Activated CD4-positive, alpha-beta T cell treated with anti-CD3 and anti-CD28 coated beads for 48 hours (primary cell): ENCODE results near the gene ALAS1.
"Not testable (repeated sequence)": the region's sequence is repeated elsewhere in the genome, so short reads cannot be mapped to it uniquely, and the experiment has no call there.

Experiments used
- DNase-seq: peaks from one replicate; pipeline ENCODE4 v3.0.0-alpha.2; 2020

ALAS1 gene

GRCh38 chr3:52177701-52178042 lies 20.3 kb upstream of the ALAS1 start:
- DNase-seq, result no peak

GRCh38 chr3:52178126-52178525 lies 19.8 kb upstream of the ALAS1 start:
- DNase-seq, result not testable (repeated sequence)

DNA sequence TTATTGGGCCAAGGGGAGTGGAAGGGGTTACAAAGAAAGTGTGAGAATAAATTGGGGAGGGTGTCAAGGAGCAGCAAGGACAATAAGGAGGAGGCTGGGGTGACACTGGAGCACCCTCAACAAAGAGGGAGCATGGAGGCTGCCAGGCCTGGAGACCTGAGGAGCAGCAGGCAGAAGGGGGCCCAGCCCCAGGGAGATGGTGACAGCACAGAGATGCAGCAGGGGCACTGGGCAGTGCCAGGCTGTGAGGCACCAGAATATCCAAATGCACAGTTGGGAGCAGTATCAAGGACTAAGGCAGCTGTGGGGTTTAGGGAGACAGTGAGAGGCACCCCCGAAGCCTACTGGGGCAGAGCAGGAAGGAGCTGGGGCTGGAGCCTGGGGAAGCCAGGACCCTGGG lies 19.4 kb upstream of the ALAS1 start:
- no peak for DNase-seq

GRCh38 chr3:52181543-52181942 lies 16.4 kb upstream of the ALAS1 start:
- DNase-seq, result no peak

GRCh38 chr3:52182196-52182595 lies 15.8 kb upstream of the ALAS1 start:
- no peak for DNase-seq

DNA sequence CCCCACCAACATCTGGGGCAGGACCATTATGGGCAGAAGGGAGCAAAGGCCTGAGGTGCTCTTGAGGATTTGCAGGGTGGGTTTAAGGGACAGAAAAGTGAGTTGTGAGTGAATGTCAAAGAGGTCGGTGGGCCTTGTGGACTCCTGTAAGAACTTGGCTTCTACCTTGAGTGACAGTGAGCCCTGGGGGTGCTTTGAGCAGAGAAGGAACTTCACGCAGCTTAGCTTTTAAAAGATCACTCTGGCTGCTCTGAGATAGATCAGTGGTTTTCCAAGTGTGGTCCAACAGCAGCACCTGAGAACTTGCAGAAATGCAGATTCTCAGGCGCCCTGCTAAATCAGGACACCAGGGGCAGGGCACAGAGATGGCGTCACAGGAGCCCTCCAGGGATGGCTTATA lies 15.3 kb upstream of the ALAS1 start:
- no peak for DNase-seq

DNA sequence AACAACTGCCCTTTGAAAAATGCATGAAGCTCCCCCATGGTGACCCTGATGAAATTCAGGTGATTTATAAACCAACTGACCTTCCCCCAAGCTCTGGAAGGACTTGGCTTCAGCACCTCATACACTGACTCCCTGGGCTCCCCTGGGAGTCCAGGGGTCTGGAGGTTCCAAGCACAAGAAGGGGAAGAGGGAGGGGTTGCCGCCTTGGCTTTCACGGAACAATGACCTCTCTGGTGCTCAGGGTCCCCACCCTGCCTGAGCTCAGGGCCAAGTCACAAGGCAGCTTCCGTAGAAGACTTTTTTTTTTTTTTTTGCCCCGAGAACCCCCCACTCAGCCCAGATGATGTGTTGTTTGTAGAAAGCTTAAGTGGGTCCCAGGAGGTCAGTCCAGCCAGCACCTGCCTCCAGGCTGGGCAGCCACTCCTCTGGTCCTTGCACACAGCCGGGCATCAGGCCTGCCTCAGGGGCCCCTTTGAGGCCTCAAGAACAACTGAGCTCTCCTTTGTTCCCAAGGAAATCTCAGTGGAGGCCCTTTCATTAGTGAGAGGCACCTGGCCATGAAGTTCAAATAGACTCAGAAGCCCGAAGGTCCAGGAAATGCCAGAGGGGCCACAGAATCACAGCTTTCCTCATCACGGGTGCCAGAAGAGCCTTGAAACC lies 14.0 kb upstream of the ALAS1 start:
- no peak for DNase-seq

DNA sequence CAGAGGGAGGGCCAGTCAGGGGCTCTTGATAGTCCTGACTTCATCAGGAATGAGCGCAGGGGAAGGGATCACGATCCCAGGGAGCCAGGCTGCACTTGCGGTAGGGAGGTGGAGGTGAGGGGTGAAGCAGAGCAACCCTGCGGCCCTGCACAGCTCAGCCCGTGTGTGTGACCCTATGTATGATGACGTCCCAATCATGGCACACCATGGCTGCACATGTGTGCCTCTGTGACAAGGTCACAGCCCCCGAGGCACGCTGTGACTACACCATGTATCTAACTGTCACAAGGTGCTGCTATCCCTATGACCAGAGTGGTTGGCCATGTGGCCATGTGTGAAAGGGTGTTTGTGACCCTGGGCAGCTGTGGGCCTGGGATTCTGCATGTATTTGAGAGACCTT lies 13.3 kb upstream of the ALAS1 start:
- no peak for DNase-seq

- DNase-seq, result no peak
These were observed 12.6 kb upstream of the ALAS1 start for GRCh38 chr3:52185311-52185710.

DNA sequence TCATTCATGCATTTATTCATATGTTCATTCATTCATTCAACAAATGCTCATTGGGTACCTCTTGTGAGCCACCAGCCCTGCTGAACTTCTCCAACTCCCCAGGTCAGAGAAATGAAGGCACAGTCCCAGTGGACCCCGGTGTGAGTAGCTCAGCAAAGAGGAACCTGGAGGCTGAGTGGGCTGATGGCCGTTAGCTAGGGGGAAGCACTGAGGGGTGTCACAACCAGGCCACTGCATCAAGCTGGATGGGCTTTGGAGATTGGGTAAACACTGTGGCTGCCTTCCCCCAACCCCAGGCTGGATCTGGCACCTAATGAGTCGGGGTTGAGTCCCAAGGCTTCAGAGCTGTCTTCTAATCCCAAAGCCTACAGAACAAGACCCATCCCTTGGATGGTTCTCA lies 12.1 kb upstream of the ALAS1 start:
- no peak for DNase-seq

- DNase-seq, result no peak
These were observed 11.2 kb upstream of the ALAS1 start for GRCh38 chr3:52186729-52187128.

DNA sequence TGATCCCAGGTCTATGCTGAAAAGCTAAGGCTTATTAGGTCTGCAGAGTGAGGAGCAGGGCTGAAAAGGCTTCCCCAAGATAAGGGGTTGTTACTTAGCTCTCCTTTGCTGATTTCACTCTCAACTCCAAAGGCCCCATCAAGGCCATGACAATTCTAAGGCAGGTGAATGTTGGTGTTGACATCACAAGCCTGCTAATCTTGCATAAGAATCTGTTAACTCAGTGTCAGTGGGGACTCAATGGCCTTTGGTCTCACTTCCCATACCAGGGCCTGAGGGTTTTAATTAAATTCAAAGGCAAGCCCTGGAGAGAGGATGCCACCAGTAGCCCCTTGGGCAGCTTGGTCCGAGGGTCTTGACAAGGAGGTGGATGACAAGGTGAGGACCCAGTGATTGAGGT lies 9.4 kb upstream of the ALAS1 start:
- no peak for DNase-seq

DNA sequence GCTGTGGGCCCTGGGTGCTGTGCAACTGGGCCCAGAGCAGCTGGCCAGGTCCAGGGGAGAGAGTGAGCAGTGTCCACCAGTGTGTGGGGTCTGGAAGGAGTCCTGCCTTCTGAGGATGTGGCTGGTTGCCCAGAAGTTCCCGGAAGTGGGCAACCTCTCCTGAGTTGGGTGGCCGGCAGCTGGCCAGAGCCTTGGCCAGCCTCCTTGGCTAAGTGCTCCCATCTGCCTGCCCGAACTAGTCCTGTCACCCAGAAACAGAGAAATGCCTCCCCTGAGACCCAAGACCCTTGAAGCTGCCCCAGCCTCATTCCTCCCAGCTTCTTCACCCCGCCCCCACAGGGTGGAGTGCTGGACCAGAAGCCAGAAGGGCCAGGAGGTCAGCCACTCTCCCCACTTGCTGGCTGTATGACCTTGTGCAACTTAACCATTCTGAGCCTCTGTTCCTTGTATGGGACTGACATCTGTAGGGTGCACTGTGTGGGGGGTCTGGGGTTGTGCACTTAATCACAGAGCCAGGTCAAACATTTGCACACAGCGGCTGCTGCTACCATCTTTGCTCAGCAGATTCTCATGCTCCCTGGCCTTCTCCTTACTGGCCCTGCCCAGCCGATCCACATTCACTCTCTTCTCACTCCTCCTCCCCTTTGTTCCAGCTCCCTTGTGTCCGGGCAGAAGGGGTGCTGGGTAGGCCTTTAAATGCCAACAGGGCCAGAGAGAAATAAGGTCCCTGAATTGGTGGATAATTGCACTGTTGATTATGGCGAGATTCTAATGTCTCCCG lies 7.5 kb upstream of the ALAS1 start:
- DNase-seq, result no peak

- no peak for DNase-seq
These were observed 6.3 kb upstream of the ALAS1 start for GRCh38 chr3:52191663-52192062.

GRCh38 chr3:52193065-52193464 lies 4.9 kb upstream of the ALAS1 start:
- no peak for DNase-seq

DNA sequence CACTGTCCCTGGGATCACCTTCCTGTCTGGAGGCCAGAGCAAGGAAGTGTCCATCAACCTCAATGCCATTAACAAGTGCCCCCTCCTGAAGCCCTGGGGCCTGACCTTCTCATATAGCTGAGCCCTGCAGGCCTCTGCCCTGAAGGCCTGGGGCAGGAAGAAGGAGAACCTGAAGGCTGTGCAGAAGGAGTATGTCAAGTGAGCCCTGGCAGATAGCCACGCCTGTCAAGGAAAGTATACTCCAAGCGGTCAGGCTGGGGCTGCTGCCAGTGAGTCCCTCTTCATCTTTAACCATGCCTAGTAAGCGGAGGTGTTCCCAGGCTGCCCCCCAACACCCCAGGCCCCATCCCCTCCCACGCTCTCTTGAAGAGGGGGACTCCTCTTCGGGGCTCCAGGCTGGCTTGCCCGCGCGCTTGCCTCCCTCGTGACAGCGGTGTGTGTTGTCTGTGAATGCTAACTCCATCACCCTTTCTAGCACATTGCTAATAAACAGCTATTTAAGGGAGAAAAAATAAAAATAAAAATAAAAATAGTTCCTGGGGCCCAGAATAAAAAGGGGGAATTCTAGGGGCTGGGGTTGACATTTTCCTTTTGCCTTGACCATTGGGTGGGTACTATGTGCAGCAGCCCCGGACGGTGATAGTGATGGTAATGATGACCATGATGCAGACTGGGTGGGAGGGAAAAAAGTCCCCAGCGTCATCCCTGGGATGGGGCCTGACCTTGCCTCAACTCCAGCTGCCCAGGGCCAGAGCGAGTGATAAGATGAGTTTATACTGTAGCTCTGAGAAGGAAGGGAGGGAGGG lies 3.3 kb upstream of the ALAS1 start:
- no peak for DNase-seq

DNA sequence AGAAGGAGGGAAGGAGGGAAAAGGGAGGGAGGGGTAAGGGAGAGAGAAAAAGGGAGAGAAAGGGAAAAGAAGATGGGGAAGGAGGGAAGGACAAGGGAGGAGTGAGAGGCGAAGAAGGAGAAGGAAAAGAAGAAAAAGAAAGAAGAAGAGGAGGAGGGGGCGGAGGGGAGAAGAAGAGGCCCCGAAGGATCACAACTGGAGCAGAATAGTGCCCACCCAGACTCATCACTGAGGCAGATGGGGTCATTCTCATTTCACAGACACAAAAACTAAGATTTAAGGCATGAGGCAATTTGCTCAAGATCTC lies 2.7 kb upstream of the ALAS1 start:
- no peak for DNase-seq

DNA sequence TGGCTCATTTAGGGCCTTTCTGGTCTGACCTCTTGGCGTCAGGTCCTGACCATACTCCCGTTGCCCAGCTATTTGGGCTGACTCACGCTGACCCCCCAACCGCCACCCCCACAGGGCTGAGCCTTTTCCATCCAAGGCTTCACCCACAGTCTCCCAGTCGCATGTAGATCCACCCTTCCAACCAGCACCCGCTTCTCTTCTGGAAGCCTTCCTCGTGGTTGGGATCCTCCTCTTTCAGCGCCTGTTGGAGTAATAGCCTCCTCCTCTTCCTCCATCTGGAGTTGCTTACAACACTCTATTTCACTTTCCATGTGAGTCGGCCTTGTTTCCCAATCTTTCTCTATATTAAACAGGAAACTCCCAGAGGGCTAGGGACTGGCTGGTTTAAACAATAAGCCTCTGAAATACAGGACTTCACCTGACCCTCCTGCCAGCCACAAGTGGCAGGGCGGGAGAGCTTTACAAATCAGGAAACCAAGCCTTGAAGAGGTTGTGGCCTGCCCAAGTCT lies 2.1 kb upstream of the ALAS1 start:
- DNase-seq, result no peak

DNA sequence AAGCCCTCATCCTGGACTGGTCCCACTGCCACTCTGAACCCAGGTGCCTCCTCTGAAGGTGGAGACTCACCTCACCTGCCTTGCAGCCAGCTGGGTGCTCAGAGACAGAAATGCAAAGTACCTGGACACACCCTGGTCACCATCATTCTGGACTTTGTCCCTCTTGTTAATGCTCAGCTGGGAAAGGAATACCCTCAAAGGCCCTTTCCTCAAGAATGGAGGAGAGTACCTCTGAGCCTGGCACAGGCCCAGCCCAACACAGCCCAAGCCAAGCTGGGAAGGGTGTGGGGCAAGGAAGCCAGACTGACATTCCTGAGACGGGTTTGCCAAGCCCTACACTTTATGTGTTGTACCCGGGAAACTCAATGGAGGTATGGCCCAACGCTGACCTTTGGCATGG lies 983 bp upstream of the ALAS1 start:
- DNase-seq, result no peak

DNA sequence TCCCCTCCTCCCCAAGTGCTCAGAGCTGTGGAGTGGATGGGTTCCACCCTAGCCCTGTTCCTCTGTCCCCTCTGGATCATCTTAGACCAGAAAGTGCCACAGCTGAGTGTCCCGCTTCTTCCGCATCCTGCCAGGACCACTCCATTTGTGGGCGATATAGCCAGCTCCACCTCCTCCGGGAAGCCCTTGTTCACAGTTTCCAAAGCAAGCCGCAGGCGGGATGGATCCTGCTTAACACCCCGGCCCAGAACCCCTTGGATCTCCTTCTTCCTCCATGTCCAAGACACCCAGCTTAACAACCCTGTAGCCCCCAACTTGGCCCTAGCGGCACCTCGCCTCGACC lies 490 bp upstream of the ALAS1 start:
- DNase-seq, result no peak

GRCh38 chr3:52198643-52199608 lies 966 bp downstream of the ALAS1 start:
- DNase-seq, result no peak

DNA sequence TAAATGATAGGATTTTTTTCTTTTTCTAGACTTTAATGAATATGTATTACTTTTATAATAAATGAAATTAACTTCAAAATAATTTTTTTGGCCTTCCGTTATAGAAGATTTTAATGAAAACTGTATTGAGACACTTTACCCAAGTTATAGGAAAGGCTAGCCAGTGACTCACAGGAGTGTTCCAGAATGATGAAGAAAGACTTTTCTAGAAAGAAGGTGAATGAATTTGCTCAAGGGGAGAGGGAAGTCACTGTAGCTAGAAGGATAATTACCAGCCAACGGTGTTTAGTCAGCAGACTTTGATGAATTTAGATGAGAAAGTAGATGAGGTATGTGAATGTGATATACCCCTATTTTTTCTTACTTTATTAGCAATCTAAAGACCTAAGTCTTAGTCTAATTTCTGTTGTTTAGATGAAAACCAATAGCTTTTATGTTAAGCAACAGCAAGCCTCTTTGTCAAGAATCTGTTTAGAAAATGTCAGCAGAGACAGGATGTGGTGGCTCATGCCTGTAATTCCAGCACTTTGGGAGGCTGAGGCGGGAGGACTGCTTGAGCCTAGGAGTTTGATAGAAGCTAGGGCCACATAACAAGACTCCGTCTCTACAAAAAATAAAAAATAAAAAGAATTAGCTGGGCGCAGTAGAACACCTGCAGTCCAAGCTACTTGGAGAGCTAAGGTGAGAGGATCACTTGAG lies 3.2 kb downstream of the ALAS1 start:
- DNase-seq, result no peak
